Neural cell (in vitro differentiated cells): ENCODE results near the gene EMC8. TPM values are rescaled to one million over a fixed set of nuclear protein-coding genes. Genes with fewer than 3 reads are reported as not detected.

ENCODE experiments used
- H2AFZ ChIP-seq: fragments of 200-600, 300-800 bp; sonication (generic), shearing (Covaris generic); 2 replicates; pipeline ENCODE4 v1.6.0; 2014; ENCODE audit warnings: low read depth, mild to moderate bottlenecking, antibody characterized with exemption, low read length, moderate library complexity
- H3F3A ChIP-seq: fragments of 200-600 bp; shearing (Covaris generic); 2 replicates; pipeline ENCODE4 v1.6.1; 2016; ENCODE audit warnings: mild to moderate bottlenecking, moderate library complexity, mixed read lengths, antibody characterized with exemption, low read length; ENCODE audit not compliant: insufficient read depth, poor library complexity, severe bottlenecking
- H3K27ac ChIP-seq: fragments of 200-600, 300-800 bp; sonication (generic), shearing (Covaris generic); 2 replicates; pipeline ENCODE4 v1.5.1; 2014; ENCODE audit warnings: mild to moderate bottlenecking, low read length, moderate library complexity
- H3K27me3 ChIP-seq: fragments of 300-800, 200-600 bp; sonication (generic), shearing (Covaris generic); 2 replicates; pipeline ENCODE4 v1.6.0; 2014; ENCODE audit warnings: mild to moderate bottlenecking, low read depth, low read length, moderate library complexity; ENCODE audit not compliant: insufficient read depth
- H3K36me3 ChIP-seq: fragments of 300-800, 200-600 bp; sonication (generic), shearing (Covaris generic); 2 replicates; pipeline ENCODE4 v1.5.1; 2014; ENCODE audit warnings: mild to moderate bottlenecking, antibody characterized with exemption, low read length, moderate library complexity; ENCODE audit not compliant: insufficient read depth
- H3K4me2 ChIP-seq: fragments of 300-800, 200-600 bp; sonication (generic), shearing (Covaris generic); 2 replicates; pipeline ENCODE4 v1.6.0; 2014; ENCODE audit warnings: mild to moderate bottlenecking, low read length
- H3K4me3 ChIP-seq: fragments of 300-800, 200-600 bp; sonication (generic), shearing (Covaris generic); 2 replicates; pipeline ENCODE4 v1.5.1; 2014; ENCODE audit warnings: mild to moderate bottlenecking, low read length, moderate library complexity
- H3K79me2 ChIP-seq: fragments of 200-600 bp; shearing (Covaris generic); replicated peaks from 2 replicates; pipeline ENCODE4 v1.6.0; 2014; ENCODE audit warnings: mild to moderate bottlenecking, low read length, moderate library complexity; ENCODE audit not compliant: insufficient read depth
- H3K9ac ChIP-seq: fragments of 300-800, 200-600 bp; sonication (generic), shearing (Covaris generic); 2 replicates; pipeline ENCODE4 v1.6.1; 2016; ENCODE audit warnings: mild to moderate bottlenecking, low read length, mixed read lengths
- H3K9me2 ChIP-seq: fragments of 200-600 bp; shearing (Covaris generic); 2 replicates; pipeline ENCODE4 v1.6.1; 2016; ENCODE audit warnings: mild to moderate bottlenecking, low read length, mixed read lengths; ENCODE audit not compliant: insufficient read depth
- H3K9me3 ChIP-seq: fragments of 200-600, 300-800 bp; sonication (generic), shearing (Covaris generic); 2 replicates; pipeline ENCODE4 v1.6.1; 2016; ENCODE audit warnings: mild to moderate bottlenecking, mixed run types, low read length, moderate library complexity, mixed read lengths
- H4K20me1 ChIP-seq: fragments of 200-600 bp; shearing (Covaris generic); 2 replicates; pipeline ENCODE4 v1.6.1; 2016; ENCODE audit warnings: mild to moderate bottlenecking, mixed run types; ENCODE audit not compliant: insufficient read depth
- EP300 ChIP-seq: fragments of 450-650 bp; conservative IDR thresholded peaks from 2 replicates; pipeline ENCODE4 v1.6.1; 2014; ENCODE audit warnings: antibody characterized with exemption, mild to moderate bottlenecking, moderate library complexity; ENCODE audit not compliant: poor library complexity, severe bottlenecking
- EZH2 ChIP-seq: fragments of 200-600, 300-800 bp; shearing (Covaris generic), sonication (generic); IDR thresholded peaks from 2 replicates; pipeline ENCODE4 v1.6.1; 2014; ENCODE audit warnings: antibody characterized with exemption, low read length, borderline replicate concordance, mild to moderate bottlenecking; ENCODE audit not compliant: insufficient read depth, poor library complexity, severe bottlenecking
- MXI1 ChIP-seq: fragments of 450-650 bp; conservative IDR thresholded peaks from 2 replicates; pipeline ENCODE4 v1.6.1; 2014; ENCODE audit warnings: antibody characterized with exemption, mild to moderate bottlenecking; ENCODE audit not compliant: poor library complexity, severe bottlenecking
- POLR2AphosphoS5 ChIP-seq: IDR thresholded peaks from 2 replicates; pipeline ENCODE4 v1.6.1; 2012
- RAD21 ChIP-seq: fragments of 450-650 bp; conservative IDR thresholded peaks from 2 replicates; pipeline ENCODE4 v1.6.1; 2014; ENCODE audit warnings: antibody characterized with exemption, mild to moderate bottlenecking, moderate library complexity
- REST ChIP-seq: IDR thresholded peaks from 2 replicates; pipeline ENCODE4 v1.6.1; 2012; ENCODE audit warnings: borderline replicate concordance
- SMC3 ChIP-seq: fragments of 450-650 bp; conservative IDR thresholded peaks from 2 replicates; pipeline ENCODE4 v1.6.1; 2014; ENCODE audit warnings: antibody characterized with exemption, mild to moderate bottlenecking, moderate library complexity; ENCODE audit not compliant: poor library complexity
- TAF1 ChIP-seq: IDR thresholded peaks from 2 replicates; pipeline ENCODE4 v1.6.1; 2012; ENCODE audit warnings: low read depth
- polyA plus RNA-seq: library from polyadenylated mRNA; depleted of rRNA; stranded (reverse); fragments of >200 nt; gene quantifications from 2 replicates; pipeline ENCODE4 v1.2.3, GENCODE V29; 2014
- TF ChIP-seq, protein P1 (sequence below): fragments of 450-650 bp; IDR thresholded peaks from 2 replicates; pipeline ENCODE4 v1.5.1; 2014; ENCODE audit warnings: antibody characterized with exemption, mild to moderate bottlenecking, moderate library complexity; ENCODE audit not compliant: poor library complexity, severe bottlenecking

EMC8 gene
- polyA plus RNA-seq, 1 donor from 2014 or later, result 38.9 TPM

GRCh38 chr16:85824161-85825135 lies 25.1 kb upstream of the EMC8 start:
- Histone ChIP-seq H3K9ac (no peak overlapping the region), H3K4me3 (no peak overlapping the region), H3F3A (no peaks in the 10 kb centered on the region), H3K9me2 (no peaks in the 10 kb centered on the region), H2AFZ (no peak overlapping the region), H3K79me2 (no peaks in the 10 kb centered on the region), H4K20me1 (no peaks in the 10 kb centered on the region), H3K36me3 (no peaks in the 10 kb centered on the region), H3K27me3 (peaks cover 5% of the 10 kb centered on the region), H3K27ac (no peak overlapping the region), H3K9me3 (no peaks in the 10 kb centered on the region), H3K4me2 (no peak overlapping the region)
- TF ChIP-seq, protein P1, sequence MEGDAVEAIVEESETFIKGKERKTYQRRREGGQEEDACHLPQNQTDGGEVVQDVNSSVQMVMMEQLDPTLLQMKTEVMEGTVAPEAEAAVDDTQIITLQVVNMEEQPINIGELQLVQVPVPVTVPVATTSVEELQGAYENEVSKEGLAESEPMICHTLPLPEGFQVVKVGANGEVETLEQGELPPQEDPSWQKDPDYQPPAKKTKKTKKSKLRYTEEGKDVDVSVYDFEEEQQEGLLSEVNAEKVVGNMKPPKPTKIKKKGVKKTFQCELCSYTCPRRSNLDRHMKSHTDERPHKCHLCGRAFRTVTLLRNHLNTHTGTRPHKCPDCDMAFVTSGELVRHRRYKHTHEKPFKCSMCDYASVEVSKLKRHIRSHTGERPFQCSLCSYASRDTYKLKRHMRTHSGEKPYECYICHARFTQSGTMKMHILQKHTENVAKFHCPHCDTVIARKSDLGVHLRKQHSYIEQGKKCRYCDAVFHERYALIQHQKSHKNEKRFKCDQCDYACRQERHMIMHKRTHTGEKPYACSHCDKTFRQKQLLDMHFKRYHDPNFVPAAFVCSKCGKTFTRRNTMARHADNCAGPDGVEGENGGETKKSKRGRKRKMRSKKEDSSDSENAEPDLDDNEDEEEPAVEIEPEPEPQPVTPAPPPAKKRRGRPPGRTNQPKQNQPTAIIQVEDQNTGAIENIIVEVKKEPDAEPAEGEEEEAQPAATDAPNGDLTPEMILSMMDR, result no peak
- TF ChIP-seq TAF1, result no peak
- no peak for TF ChIP-seq POLR2AphosphoS5
- no peak for TF ChIP-seq SMC3
- TF ChIP-seq REST, result no peak
- no peak for TF ChIP-seq MXI1
- no peak for TF ChIP-seq EP300

DNA sequence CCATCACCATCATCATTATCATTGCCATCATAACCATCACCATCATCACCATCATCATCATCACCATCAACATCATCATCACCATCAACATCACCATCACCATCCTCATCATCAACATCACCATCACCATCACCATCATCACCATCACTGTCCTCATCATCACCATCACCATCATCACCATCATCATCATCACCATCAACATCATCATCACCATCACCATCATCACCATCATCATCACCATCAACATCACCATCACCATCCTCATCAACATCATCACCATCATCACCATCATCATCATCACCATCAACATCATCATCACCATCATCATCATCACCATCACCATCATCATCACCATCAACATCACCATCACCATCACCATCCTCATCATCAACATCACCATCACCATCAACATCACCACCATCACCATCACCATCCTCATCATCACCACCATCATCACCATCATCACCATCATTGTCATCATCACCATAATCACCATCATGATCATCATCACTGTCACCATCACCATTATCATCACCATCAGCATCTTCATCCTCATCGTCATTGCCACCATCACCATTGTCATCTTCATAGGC lies 24.1 kb upstream of the EMC8 start:
- Histone ChIP-seq H3K9me3 (no peaks in the 10 kb centered on the region), H3K27me3 (peaks cover 5% of the 10 kb centered on the region), H3K4me2 (no peak overlapping the region), H3K9ac (no peak overlapping the region), H3K4me3 (no peak overlapping the region), H3F3A (no peaks in the 10 kb centered on the region), H3K9me2 (no peaks in the 10 kb centered on the region), H4K20me1 (no peaks in the 10 kb centered on the region), H3K79me2 (no peaks in the 10 kb centered on the region), H2AFZ (no peak overlapping the region), H3K36me3 (no peaks in the 10 kb centered on the region), H3K27ac (no peak overlapping the region)
- no peak for TF ChIP-seq MXI1
- TF ChIP-seq REST, result no peak
- no peak for TF ChIP-seq SMC3
- no peak for TF ChIP-seq EP300
- TF ChIP-seq, protein P1, result no peak
- no peak for TF ChIP-seq EZH2
- TF ChIP-seq RAD21, result no peak
- TF ChIP-seq TAF1, result no peak
- no peak for TF ChIP-seq POLR2AphosphoS5
